Activated T-cell treated with anti-CD3 and anti-CD28 coated beads, Interleukin-2, amount 50 U/mL, for 24 hours (primary cell): ENCODE data around the gene ATP6V0A1.
A peak's percentile ranks its signal among the peaks of the same experiment; 100 is the strongest.
"Not testable (repeated sequence)": the region's sequence is repeated elsewhere in the genome, so short reads cannot be mapped to it uniquely, and the experiment has no call there.

Experiments
- DNase-seq: peaks from one replicate; pipeline ENCODE4 v3.0.0-alpha.2; 2020
- H3K27ac Mint-ChIP-seq: 2 replicates; pipeline ENCODE4 v1.8.0; 2020; ENCODE audit warnings: mild to moderate bottlenecking, mixed read lengths
- H3K27me3 Mint-ChIP-seq: 2 replicates; pipeline ENCODE4 v1.8.0; 2020; ENCODE audit warnings: mixed read lengths
- H3K36me3 Mint-ChIP-seq: 2 replicates; pipeline ENCODE4 v1.8.0; 2020; ENCODE audit warnings: low read depth, mixed read lengths
- H3K4me1 Mint-ChIP-seq: 2 replicates; pipeline ENCODE4 v1.8.0; 2020; ENCODE audit warnings: low read depth, mixed read lengths
- H3K4me3 Mint-ChIP-seq: 2 replicates; pipeline ENCODE4 v1.8.0; 2020; ENCODE audit warnings: mild to moderate bottlenecking, moderate library complexity, mixed read lengths
- H3K9me3 Mint-ChIP-seq: 2 replicates; pipeline ENCODE4 v1.8.0; 2020; ENCODE audit warnings: mixed read lengths

ATP6V0A1 gene

GRCh38 chr17:42527932-42528331, 69.3 kb downstream of the ATP6V0A1 start:
- Mint-ChIP-seq H3K4me1 (peaks cover 53% of the 10 kb centered on the region), H3K27ac (no peak overlapping the region), H3K27me3 (no peaks in the 10 kb centered on the region), H3K36me3 (no peaks in the 10 kb centered on the region), H3K9me3 (no peaks in the 10 kb centered on the region), H3K4me3 (no peak overlapping the region)
- no peak for DNase-seq

- Mint-ChIP-seq H3K4me3 (no peak overlapping the region), H3K27ac (no peak overlapping the region), H3K27me3 (no peaks in the 10 kb centered on the region), H3K4me1 (peaks cover 44% of the 10 kb centered on the region), H3K9me3 (no peaks in the 10 kb centered on the region), H3K36me3 (no peaks in the 10 kb centered on the region)
- no peak for DNase-seq
Observed at GRCh38 chr17:42529061-42529460, 70.4 kb downstream of the ATP6V0A1 start.

- DNase-seq: no peak
- Mint-ChIP-seq H3K4me3 (no peak overlapping the region), H3K27me3 (no peaks in the 10 kb centered on the region), H3K36me3 (peaks cover 2% of the 10 kb centered on the region), H3K27ac (no peak overlapping the region), H3K9me3 (no peaks in the 10 kb centered on the region), H3K4me1 (peaks cover 45% of the 10 kb centered on the region)
Observed at GRCh38 chr17:42530952-42531454, 72.3 kb downstream of the ATP6V0A1 start.

GRCh38 chr17:42531455-42532354, 73.0 kb downstream of the ATP6V0A1 start:
- Mint-ChIP-seq H3K27me3 (no peaks in the 10 kb centered on the region), H3K4me3 (peak overlapping the region; percentile 72), H3K27ac (peak overlapping the region; percentile 63), H3K36me3 (peaks cover 4% of the 10 kb centered on the region), H3K9me3 (no peaks in the 10 kb centered on the region), H3K4me1 (peaks cover 47% of the 10 kb centered on the region)
- peak; percentile 72 for DNase-seq

GRCh38 chr17:42535155-42536047, 76.7 kb downstream of the ATP6V0A1 start:
- peaks cover 45% of the 10 kb centered on the region for H3K4me1 Mint-ChIP-seq
- H3K27me3 Mint-ChIP-seq: no peaks in the 10 kb centered on the region
- H3K36me3 Mint-ChIP-seq: peaks cover 23% of the 10 kb centered on the region
- H3K9me3 Mint-ChIP-seq: no peaks in the 10 kb centered on the region
- H3K27ac Mint-ChIP-seq: peak overlapping the region; percentile 88
- peak overlapping the region; percentile 83 for H3K4me3 Mint-ChIP-seq
- DNase-seq: no peak

GRCh38 chr17:42536048-42536371, 77.3 kb downstream of the ATP6V0A1 start, which contains the start of gene NAGLU:
Gene NAGLU, plus strand, starts transcription at chr17:42536241. Its CDS starts 32 bp downstream, at chr17:42536273.
- Mint-ChIP-seq H3K4me1 (peaks cover 45% of the 10 kb centered on the region), H3K4me3 (peak within 1 kb of the TSS; percentile 88), H3K9me3 (no peaks in the 10 kb centered on the region), H3K36me3 (peaks cover 28% of the 10 kb centered on the region), H3K27me3 (no peaks in the 10 kb centered on the region), H3K27ac (peak within 1 kb of the TSS; percentile 88)
- DNase-seq: peak; percentile 92

- Mint-ChIP-seq H3K4me1 (peaks cover 45% of the 10 kb centered on the region), H3K36me3 (peaks cover 32% of the 10 kb centered on the region)
- peak; percentile 87 for DNase-seq
Observed at GRCh38 chr17:42536372-42537155, 77.9 kb downstream of the ATP6V0A1 start.

GRCh38 chr17:42537156-42537805, 78.6 kb downstream of the ATP6V0A1 start:
- Mint-ChIP-seq H3K4me1 (peaks cover 41% of the 10 kb centered on the region), H3K4me3 (peak overlapping the region; percentile 88), H3K9me3 (no peaks in the 10 kb centered on the region), H3K27ac (peak overlapping the region; percentile 88), H3K36me3 (peaks cover 33% of the 10 kb centered on the region), H3K27me3 (no peaks in the 10 kb centered on the region)
- no peak for DNase-seq

More at GRCh38 chr17:42536372-42537155, 77.9 kb downstream of the ATP6V0A1 start:
- no peaks in the 10 kb centered on the region for H3K9me3 Mint-ChIP-seq
- no peaks in the 10 kb centered on the region for H3K27me3 Mint-ChIP-seq
- peak overlapping the region; percentile 88 for H3K27ac Mint-ChIP-seq
- peak overlapping the region; percentile 88 for H3K4me3 Mint-ChIP-seq

- Mint-ChIP-seq H3K27ac (peak overlapping the region; percentile 9), H3K27me3 (no peaks in the 10 kb centered on the region), H3K36me3 (peaks cover 37% of the 10 kb centered on the region), H3K4me1 (peaks cover 41% of the 10 kb centered on the region), H3K9me3 (no peaks in the 10 kb centered on the region), H3K4me3 (peak overlapping the region; percentile 88)
- no peak for DNase-seq
Observed at GRCh38 chr17:42537826-42538451, 79.3 kb downstream of the ATP6V0A1 start.

GRCh38 chr17:42538482-42538881, 79.8 kb downstream of the ATP6V0A1 start:
- Mint-ChIP-seq H3K27me3 (no peaks in the 10 kb centered on the region), H3K9me3 (no peaks in the 10 kb centered on the region), H3K27ac (no peak overlapping the region), H3K36me3 (peaks cover 41% of the 10 kb centered on the region), H3K4me3 (no peak overlapping the region), H3K4me1 (peaks cover 41% of the 10 kb centered on the region)
- DNase-seq: no peak

- not testable (repeated sequence) for DNase-seq, H3K27me3 Mint-ChIP-seq, H3K4me3 Mint-ChIP-seq, H3K9me3 Mint-ChIP-seq
- peaks cover 36% of the 10 kb centered on the region for H3K4me1 Mint-ChIP-seq
- peaks cover 52% of the 10 kb centered on the region for H3K36me3 Mint-ChIP-seq
- peak overlapping the region; percentile 35 for H3K27ac Mint-ChIP-seq
Observed at GRCh38 chr17:42540558-42540957, 81.9 kb downstream of the ATP6V0A1 start.

GRCh38 chr17:42541041-42541833, 82.6 kb downstream of the ATP6V0A1 start:
- DNase-seq: no peak
- Mint-ChIP-seq H3K36me3 (peaks cover 50% of the 10 kb centered on the region), H3K27ac (peak overlapping the region; percentile 35), H3K4me3 (no peak overlapping the region), H3K9me3 (no peaks in the 10 kb centered on the region), H3K27me3 (no peaks in the 10 kb centered on the region), H3K4me1 (peaks cover 32% of the 10 kb centered on the region)
